Colonic mucosa (tissue), 4 donors: ENCODE data around the gene RNF144A. TPM values are rescaled to one million over a fixed set of nuclear protein-coding genes. Genes with fewer than 3 reads are reported as not detected.

ENCODE experiments used
- DNase-seq: peaks from one replicate; pipeline ENCODE4 v3.0.0-alpha.2; 2020
- H3K27ac ChIP-seq: fragments of 200-600 bp; one replicate; pipeline ENCODE4 v1.8.0; 2021
- H3K27me3 ChIP-seq: fragments of 200-600 bp; one replicate; pipeline ENCODE4 v1.8.0; 2021
- H3K36me3 ChIP-seq: fragments of 200-600 bp; one replicate; pipeline ENCODE4 v1.8.0; 2021
- H3K4me1 ChIP-seq: fragments of 200-600 bp; one replicate; pipeline ENCODE4 v1.8.0; 2021; ENCODE audit warnings: mild to moderate bottlenecking
- H3K4me3 ChIP-seq: fragments of 200-600 bp; one replicate; pipeline ENCODE4 v1.8.0; 2021
- H3K9ac ChIP-seq, 2 donors: one replicate each; pipeline ENCODE4 v1.7.0; 2013; ENCODE audit warnings: control low read depth in 2 of 2, low read depth in 2 of 2, low read length in 2 of 2
- H3K9me3 ChIP-seq: fragments of 200-600 bp; one replicate; pipeline ENCODE4 v1.8.0; 2021
- CTCF ChIP-seq: fragments of 200-600 bp; IDR thresholded peaks from one replicate; pipeline ENCODE4 v1.8.0; 2022; ENCODE audit warnings: antibody characterized with exemption, mild to moderate bottlenecking
- intact Hi-C: fragments of 100-400 bp; cut with DNase I; formaldehyde crosslinking; loops from one replicate; pipeline ENCODE4 v1.14.1; 2022
- total RNA-seq, 2 donors: library from RNA; stranded (reverse); fragmentation: NEBNext Ultra II Directional in 1 of 2; extraction: Animal tissue kit (Norgen Biotek cat#: 25700) in 1 of 2; gene quantifications; one replicate each; pipeline ENCODE4 v1.2.1, GENCODE V29; 2021
- donor health status: healthy.
- donor health status: DM: no; HTN: no; CAD: no.
- donor health status: DM: no; HTN: no; CAD: no.

Gene RNF144A
- total RNA-seq, 2 donors from 2014 or later = 13.9 to 22.6 TPM

- peak; percentile 97 for TF ChIP-seq CTCF
- intact Hi-C loops = loop anchor here (5.0 kb wide), 1 partner anchor 147 kb away; no protein-coding TSS in a partner anchor
- H3K4me3 ChIP-seq = no peak overlapping the region
- no peak overlapping the region for H3K27ac ChIP-seq
- DNase-seq = peak; percentile 70
- H3K27me3 ChIP-seq = no peaks in the 10 kb centered on the region
- H3K36me3 ChIP-seq = no peaks in the 10 kb centered on the region
- H3K4me1 ChIP-seq = no peaks in the 10 kb centered on the region
- no peak overlapping the region for H3K9ac ChIP-seq
- H3K9me3 ChIP-seq = no peaks in the 10 kb centered on the region
Measured at GRCh38 chr2:7044253-7045250, 127.3 kb downstream of the RNF144A start.

GRCh38 chr2:7045601-7046590 is 128.7 kb downstream of the RNF144A start:
- Histone ChIP-seq H3K4me1 (no peaks in the 10 kb centered on the region), H3K36me3 (no peaks in the 10 kb centered on the region), H3K27me3 (no peaks in the 10 kb centered on the region), H3K4me3 (no peak overlapping the region), H3K9me3 (no peaks in the 10 kb centered on the region), H3K9ac (no peak overlapping the region), H3K27ac (no peak overlapping the region)
- DNase-seq = no peak
- intact Hi-C loops = no loop called here
- TF ChIP-seq CTCF = no peak

- Histone ChIP-seq H3K27me3 (no peaks in the 10 kb centered on the region), H3K36me3 (no peaks in the 10 kb centered on the region), H3K4me1 (no peaks in the 10 kb centered on the region), H3K9me3 (no peaks in the 10 kb centered on the region), H3K27ac (no peak overlapping the region), H3K4me3 (no peak overlapping the region), H3K9ac (no peak overlapping the region)
- no peak for TF ChIP-seq CTCF
- DNase-seq = no peak
- intact Hi-C loops = no loop called here
Measured at GRCh38 chr2:7047661-7048060, 130.4 kb downstream of the RNF144A start.

GRCh38 chr2:7048762-7049294 is 131.6 kb downstream of the RNF144A start:
- intact Hi-C loops = no loop called here
- no peaks in the 10 kb centered on the region for H3K9me3 ChIP-seq
- no peak for TF ChIP-seq CTCF
- no peak overlapping the region for H3K4me3 ChIP-seq
- H3K4me1 ChIP-seq = no peaks in the 10 kb centered on the region
- H3K27me3 ChIP-seq = no peaks in the 10 kb centered on the region
- H3K9ac ChIP-seq = no peak overlapping the region
- DNase-seq = no peak
- no peak overlapping the region for H3K27ac ChIP-seq
- H3K36me3 ChIP-seq = no peaks in the 10 kb centered on the region

GRCh38 chr2:7052404-7052803 is 135.2 kb downstream of the RNF144A start:
- Histone ChIP-seq H3K4me3 (no peak overlapping the region), H3K27ac (no peak overlapping the region)

More at GRCh38 chr2:7052404-7052803, 135.2 kb downstream of the RNF144A start:
- H3K4me1 ChIP-seq = no peaks in the 10 kb centered on the region
- H3K36me3 ChIP-seq = no peaks in the 10 kb centered on the region
- H3K9me3 ChIP-seq = no peaks in the 10 kb centered on the region
- no peak overlapping the region for H3K9ac ChIP-seq
- no peak for DNase-seq
- intact Hi-C loops = no loop called here
- H3K27me3 ChIP-seq = no peaks in the 10 kb centered on the region
- TF ChIP-seq CTCF = no peak
